ENCODE results near the gene ARG2.

DNA sequence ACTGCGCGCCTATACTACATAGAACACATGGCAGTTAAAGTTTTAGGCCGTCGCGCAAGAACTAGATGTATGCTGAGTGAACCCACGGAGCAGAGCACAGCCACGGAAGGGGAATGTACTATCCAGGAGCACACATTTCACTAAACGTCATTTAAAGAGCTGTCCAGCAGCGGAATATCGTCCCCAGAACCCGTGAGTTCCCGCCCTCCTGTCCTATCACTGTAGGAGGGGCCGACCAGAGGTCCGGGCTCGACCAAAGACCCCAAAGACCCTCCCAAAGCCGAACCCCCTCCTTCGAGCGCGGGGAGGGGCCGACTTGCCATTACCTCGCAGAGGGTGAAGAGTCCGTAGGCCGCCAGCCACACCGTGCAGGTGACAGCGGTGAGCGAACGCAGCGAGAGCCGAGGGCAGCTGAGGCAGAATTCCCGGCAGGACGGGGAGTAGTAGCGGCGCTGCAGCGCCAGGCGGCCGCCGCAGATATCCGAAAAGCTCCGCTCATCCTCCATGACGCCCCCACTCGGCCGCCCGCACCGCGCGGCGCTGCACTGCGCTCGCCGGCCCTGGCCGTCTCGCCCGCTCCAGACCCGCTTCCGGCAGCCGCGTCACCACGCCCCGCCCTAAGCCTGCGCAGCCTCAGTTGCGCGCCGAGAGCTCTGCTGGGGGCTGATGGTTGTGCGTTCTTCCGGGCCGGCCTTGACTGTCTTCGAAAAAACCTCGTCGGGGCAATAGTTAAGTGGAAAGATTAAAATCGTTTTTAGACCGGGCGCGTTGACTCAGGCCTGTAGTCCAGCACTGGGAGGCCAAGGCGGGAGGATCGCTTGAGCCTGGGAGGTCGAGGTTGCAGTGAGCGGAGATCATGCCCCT, 19.8 kb upstream of the ARG2 start, which contains the start of gene PIGH:
- TF ChIP-seq, protein P1, sequence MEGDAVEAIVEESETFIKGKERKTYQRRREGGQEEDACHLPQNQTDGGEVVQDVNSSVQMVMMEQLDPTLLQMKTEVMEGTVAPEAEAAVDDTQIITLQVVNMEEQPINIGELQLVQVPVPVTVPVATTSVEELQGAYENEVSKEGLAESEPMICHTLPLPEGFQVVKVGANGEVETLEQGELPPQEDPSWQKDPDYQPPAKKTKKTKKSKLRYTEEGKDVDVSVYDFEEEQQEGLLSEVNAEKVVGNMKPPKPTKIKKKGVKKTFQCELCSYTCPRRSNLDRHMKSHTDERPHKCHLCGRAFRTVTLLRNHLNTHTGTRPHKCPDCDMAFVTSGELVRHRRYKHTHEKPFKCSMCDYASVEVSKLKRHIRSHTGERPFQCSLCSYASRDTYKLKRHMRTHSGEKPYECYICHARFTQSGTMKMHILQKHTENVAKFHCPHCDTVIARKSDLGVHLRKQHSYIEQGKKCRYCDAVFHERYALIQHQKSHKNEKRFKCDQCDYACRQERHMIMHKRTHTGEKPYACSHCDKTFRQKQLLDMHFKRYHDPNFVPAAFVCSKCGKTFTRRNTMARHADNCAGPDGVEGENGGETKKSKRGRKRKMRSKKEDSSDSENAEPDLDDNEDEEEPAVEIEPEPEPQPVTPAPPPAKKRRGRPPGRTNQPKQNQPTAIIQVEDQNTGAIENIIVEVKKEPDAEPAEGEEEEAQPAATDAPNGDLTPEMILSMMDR (IDR thresholded peaks at IDR 0.05; ENCODE audit: borderline replicate concordance, extremely low read depth, low read length, poor library complexity, severe bottlenecking) = peak; percentile 69
- no peak for TF ChIP-seq EZH2 (IDR thresholded peaks at IDR 0.05; ENCODE audit: borderline replicate concordance, low read depth, low read length, severe bottlenecking)
